DND-41 (cell line): ENCODE results near the gene CLIC5.

Experiments used
- CTCF ChIP-seq: IDR thresholded peaks from 2 replicates; pipeline ENCODE4 v1.5.1; 2012; ENCODE audit warnings: borderline replicate concordance, low read length, moderate library complexity, mild to moderate bottlenecking; ENCODE audit not compliant: poor library complexity, severe bottlenecking; ENCODE audit errors: extremely low read depth
- EZH2 ChIP-seq: IDR thresholded peaks from 3 replicates; pipeline ENCODE4 v1.6.1; 2012; ENCODE audit warnings: borderline replicate concordance, low read depth, mild to moderate bottlenecking, moderate library complexity, low read length, inconsistent platforms; ENCODE audit not compliant: severe bottlenecking

- peak; percentile 73 for TF ChIP-seq CTCF
- no peak for TF ChIP-seq EZH2
Observed at GRCh38 chr6:45922728-45923351, 92.8 kb downstream of the CLIC5 start.
